HG02852 (cell line): Measurements from ENCODE around the gene PAK4.

ENCODE experiments used
- ATAC-seq: cut with Tn5 transposase; IDR thresholded peaks from one replicate; pipeline ENCODE4 v1.9.1; 2021; ENCODE audit warnings: mild to moderate bottlenecking, moderate library complexity; ENCODE audit not compliant: unreplicated experiment

PAK4 gene

GRCh38 chr19:39162441-39163043, 37.0 kb downstream of the PAK4 start:
- ATAC-seq = no peak

- no peak for ATAC-seq
These were observed 38.0 kb downstream of the PAK4 start for GRCh38 chr19:39163621-39164020.

- ATAC-seq = no peak
These were observed 38.7 kb downstream of the PAK4 start for GRCh38 chr19:39164289-39164688.

- no peak for ATAC-seq
These were observed 40.3 kb downstream of the PAK4 start for GRCh38 chr19:39165857-39166256.

- ATAC-seq = no peak
These were observed 41.2 kb downstream of the PAK4 start for GRCh38 chr19:39166571-39167391.

- no peak for ATAC-seq
These were observed 42.1 kb downstream of the PAK4 start for GRCh38 chr19:39167461-39168257.

GRCh38 chr19:39168258-39169142, 42.9 kb downstream of the PAK4 start:
- no peak for ATAC-seq

- ATAC-seq = no peak
These were observed 43.7 kb downstream of the PAK4 start for GRCh38 chr19:39169143-39169810.

GRCh38 chr19:39170386-39171231, 45.0 kb downstream of the PAK4 start:
- ATAC-seq = no peak

- ATAC-seq = no peak
These were observed 46.2 kb downstream of the PAK4 start for GRCh38 chr19:39171479-39172465.

GRCh38 chr19:39172700-39173501, 47.3 kb downstream of the PAK4 start:
- no peak for ATAC-seq

- no peak for ATAC-seq
These were observed 48.0 kb downstream of the PAK4 start for GRCh38 chr19:39173502-39173991.

- ATAC-seq = no peak
These were observed 48.6 kb downstream of the PAK4 start for GRCh38 chr19:39174142-39174541.

GRCh38 chr19:39174558-39175544, 49.3 kb downstream of the PAK4 start:
- ATAC-seq = no peak

- ATAC-seq = no peak
These were observed 50.0 kb downstream of the PAK4 start for GRCh38 chr19:39175564-39175963.
